GM19328 (cell line): ENCODE results near the gene PTPMT1.
A peak's percentile ranks its signal among the peaks of the same experiment; 100 is the strongest.

Experiments used
- ATAC-seq: cut with Tn5 transposase; IDR thresholded peaks from one replicate; pipeline ENCODE4 v1.9.1; 2021; ENCODE audit warnings: mild to moderate bottlenecking, moderate library complexity; ENCODE audit not compliant: unreplicated experiment

PTPMT1 gene

DNA sequence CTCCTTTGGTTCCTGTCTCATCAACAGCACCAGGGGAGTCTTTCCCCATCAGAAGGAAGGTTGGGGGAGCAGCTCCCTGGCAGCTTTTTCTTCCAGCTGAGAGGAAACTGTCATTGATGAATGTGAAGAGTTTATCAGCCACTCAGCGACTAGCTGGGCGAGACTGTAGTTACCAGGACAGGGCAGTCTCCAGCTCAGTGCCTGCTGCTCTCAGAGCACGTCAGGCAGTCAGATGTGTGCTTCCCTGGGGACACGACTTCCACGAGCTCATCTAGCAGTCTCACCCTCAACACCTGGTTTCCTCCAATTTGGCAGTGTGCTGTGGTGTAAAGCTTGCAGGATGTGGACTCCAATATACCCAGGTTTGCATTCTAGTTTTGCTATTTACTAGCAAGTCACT, 41.3 kb downstream of the PTPMT1 start:
- ATAC-seq: no peak

DNA sequence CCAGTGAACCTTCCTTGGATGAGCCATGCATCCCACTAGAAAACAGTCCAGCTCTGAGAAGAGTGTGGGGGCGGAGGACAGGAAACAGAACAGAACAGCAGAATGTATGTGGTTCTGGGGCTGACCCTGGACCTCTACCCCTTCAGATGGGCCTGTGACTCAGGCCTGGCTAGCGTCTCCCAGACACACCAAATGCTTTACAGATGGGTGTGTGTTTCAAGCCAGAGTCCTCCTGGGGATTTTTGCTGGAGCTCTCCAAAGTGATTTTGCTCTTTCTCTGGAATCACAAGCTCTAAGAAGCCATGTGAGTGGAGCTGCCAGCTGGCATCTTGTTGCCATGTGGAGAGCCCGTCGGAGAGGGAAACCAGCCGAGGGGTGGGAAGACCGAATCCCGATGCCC, 42.0 kb downstream of the PTPMT1 start:
- no peak for ATAC-seq

DNA sequence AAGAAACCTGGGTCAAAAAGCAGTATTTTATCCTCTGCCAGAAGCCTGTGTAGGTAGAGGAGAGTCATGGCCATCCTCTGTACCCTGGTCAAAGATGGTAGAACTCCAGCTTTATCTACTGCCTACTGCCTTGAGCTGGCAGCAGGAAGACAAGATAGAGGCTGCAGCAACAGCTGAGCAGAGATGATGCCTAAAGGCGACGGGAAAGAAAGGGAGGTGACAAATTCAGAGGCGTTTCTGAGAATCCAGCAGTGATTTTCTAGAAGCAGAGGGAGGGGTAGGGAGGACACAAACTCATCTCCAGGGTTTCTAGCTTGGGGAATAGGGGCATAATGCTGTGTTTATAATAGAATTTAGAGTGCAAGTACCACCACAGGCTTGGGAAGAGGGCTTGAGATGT, 44.3 kb downstream of the PTPMT1 start:
- ATAC-seq: no peak

GRCh38 chr11:47611348-47611794, 46.0 kb downstream of the PTPMT1 start:
- ATAC-seq: peak; percentile 68

DNA sequence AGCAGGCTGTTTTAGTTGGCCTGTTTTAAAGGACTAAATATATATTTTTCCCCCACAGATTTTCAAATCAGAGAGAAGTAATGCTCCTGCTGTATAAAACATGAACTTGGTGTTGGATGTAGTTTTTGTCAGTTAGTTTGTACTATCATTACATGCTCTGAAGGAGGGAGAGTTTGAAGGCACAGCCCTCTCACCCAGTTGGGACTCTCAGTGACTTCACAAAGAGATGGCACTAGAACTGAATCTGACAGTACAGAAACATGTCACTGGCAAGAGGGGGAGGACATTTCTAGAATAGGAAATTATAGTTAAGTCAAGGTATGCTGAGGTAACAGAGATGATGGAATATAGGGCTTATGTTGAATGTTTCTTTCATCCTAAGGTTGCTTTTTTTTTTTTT, 49.9 kb downstream of the PTPMT1 start:
- ATAC-seq: no peak

DNA sequence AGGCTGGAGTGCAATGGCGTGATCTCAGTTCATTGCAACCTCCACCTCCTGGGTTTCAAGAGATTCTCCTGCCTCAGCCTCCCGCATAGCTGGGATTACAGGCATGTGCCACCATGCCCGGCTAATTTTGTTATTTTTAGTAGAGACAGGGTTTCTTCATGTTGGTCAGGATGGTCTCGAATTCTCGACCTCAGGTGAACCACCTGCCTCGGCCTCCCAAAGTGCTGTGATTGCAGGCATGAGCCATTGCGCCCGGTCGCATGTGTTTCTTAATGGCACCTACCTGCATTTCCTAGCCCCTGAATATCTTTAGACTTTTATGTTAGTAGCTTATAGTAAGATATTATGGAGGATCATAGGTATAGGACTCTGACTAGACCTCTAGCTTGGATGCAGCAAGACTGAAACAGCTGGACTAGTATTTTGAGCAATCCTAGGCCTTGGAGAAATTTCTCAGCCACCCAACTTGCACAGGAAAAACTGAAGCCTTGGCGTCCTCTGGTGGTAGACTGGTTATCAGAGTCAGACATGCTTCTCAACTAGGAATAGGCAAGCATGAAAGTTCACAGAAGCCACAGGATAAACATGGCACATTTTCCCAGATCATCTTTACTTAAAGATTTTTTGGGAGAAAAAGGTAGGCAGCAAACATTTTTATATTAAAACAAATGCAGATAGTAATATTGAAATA, 51.5 kb downstream of the PTPMT1 start:
- ATAC-seq: no peak

DNA sequence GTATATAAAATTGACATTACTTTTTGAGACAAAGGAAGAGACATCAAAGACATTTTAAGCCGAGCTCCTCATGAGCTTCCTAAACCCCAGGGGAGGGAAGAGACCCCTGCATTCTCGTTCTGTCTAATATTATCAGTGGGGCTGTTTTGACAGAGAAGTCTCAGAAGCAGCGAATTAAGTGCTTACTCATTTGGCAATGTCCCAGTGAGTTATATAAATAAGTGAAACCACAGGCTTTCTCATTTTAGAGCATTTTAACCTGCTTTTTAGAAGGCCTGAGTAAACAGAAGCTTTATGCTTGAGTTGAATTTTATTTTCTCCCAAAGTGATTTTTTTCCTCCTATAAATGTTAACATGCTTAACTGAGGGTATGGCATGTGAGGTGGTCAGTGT, 52.0 kb downstream of the PTPMT1 start:
- ATAC-seq: no peak

DNA sequence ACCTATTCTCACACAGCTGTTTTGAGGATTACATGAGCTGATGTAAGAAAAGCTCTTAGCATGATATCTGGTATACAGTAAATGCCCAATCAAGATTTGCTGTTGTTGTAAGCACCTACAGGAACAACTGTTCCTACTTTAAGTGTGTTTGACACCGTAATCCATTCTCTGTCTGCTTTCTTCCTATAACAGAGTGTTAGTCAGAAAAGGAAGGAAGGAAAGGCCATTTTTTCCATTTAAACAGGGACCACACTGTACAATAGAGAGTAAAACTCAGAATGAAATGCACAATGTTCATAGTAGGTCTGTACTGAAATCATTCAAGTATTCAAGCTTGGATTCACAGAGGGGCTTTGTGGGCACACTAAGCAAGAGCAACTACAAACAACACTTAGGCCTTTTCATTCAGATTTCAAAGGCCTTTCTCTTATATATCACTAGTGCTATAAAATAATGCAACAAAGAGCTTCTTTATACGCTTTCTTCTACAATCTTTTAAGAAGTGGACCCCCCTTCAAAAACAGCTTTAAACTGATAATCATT, 55.5 kb downstream of the PTPMT1 start:
- ATAC-seq: no peak
